Vagina (tissue), 2 donors: ENCODE data around the gene CD300A. TPM values are rescaled to one million over a fixed set of nuclear protein-coding genes. Genes with fewer than 3 reads are reported as not detected.
A peak's percentile ranks its signal among the peaks of the same experiment; 100 is the strongest.

Experiments used
- DNase-seq, 2 donors: peaks; one replicate each; pipeline ENCODE4 v3.0.0-alpha.2; 2017; ENCODE audit errors: extremely low spot score in 2 of 2
- H3K27ac ChIP-seq: fragments of 200-600 bp; sonication (generic); one replicate; pipeline ENCODE4 v1.5.1; 2019
- H3K27me3 ChIP-seq: fragments of 200-600 bp; sonication (generic); one replicate; pipeline ENCODE4 v1.5.1; 2019
- H3K36me3 ChIP-seq, 2 donors: fragments of 200-600 bp; sonication (generic); one replicate each; pipeline ENCODE4 v1.5.1; 2017 to 2019
- H3K4me1 ChIP-seq: fragments of 200-600 bp; sonication (generic); one replicate; pipeline ENCODE4 v1.5.1; 2019
- H3K4me3 ChIP-seq, 2 donors: fragments of 200-600 bp; sonication (generic); 1 replicate in 1 of 2; 2 replicates in 1 of 2; pipeline ENCODE4 v1.5.1; 2016 to 2019
- H3K9me3 ChIP-seq: fragments of 200-600 bp; sonication (generic); one replicate; pipeline ENCODE4 v1.5.1; 2019
- POLR2A ChIP-seq, 2 donors: fragments of 450-650 bp; IDR thresholded peaks; one replicate each; pipeline ENCODE4 v1.6.1; 2017; ENCODE audit warnings: antibody characterized with exemption in 2 of 2, mild to moderate bottlenecking in 2 of 2, moderate library complexity in 2 of 2
- POLR2AphosphoS5 ChIP-seq, 2 donors: sonication (generic); formaldehyde crosslinking; IDR thresholded peaks; one replicate each; pipeline ENCODE4 v1.9.0; 2017; ENCODE audit warnings: antibody characterized with exemption in 2 of 2, mild to moderate bottlenecking in 2 of 2, low read depth in 1 of 2; ENCODE audit not compliant: insufficient read depth in 1 of 2
- intact Hi-C: fragments of 100-400 bp; cut with DNase I; formaldehyde crosslinking; loops from one replicate; pipeline ENCODE4 v1.15.1; 2023
- total RNA-seq: library from RNA; depleted of rRNA; stranded (reverse); fragments of >200 nt; gene quantifications from one replicate; pipeline ENCODE4 v1.2.3, GENCODE V29; 2016
- TF ChIP-seq, protein P1 (sequence below), 3 experiments: fragments of 450-650 bp in 2 of 3; fragments of 200-600 bp in 1 of 3; sonication (generic) in 1 of 3; IDR thresholded peaks; one replicate each; pipeline ENCODE4 v1.5.1; 2017 to 2019; ENCODE audit warnings: antibody characterized with exemption in 3 of 3, mild to moderate bottlenecking in 2 of 3, moderate library complexity in 2 of 3

Gene CD300A
- total RNA-seq, 1 donor from 2014 or later = 4.2 TPM

GRCh38 chr17:74465378-74466110 is 890 bp upstream of the CD300A start:
- H3K4me3 ChIP-seq = no peak overlapping the region

GRCh38 chr17:74466828-74467184 is 372 bp downstream of the CD300A start:
- Histone ChIP-seq H3K27ac (no peak overlapping the region), H3K4me1 (no peaks in the 10 kb centered on the region), H3K27me3 (no peaks in the 10 kb centered on the region), H3K36me3 (no peaks in the 10 kb centered on the region), H3K4me3 (peak overlapping the region in 1 of 2 donors; percentile 33), H3K9me3 (no peaks in the 10 kb centered on the region)
- TF ChIP-seq POLR2AphosphoS5 (IDR thresholded peaks at IDR 0.05; ENCODE audit: insufficient read depth in 1 of 2, low read depth in 1 of 2) = no peak
- TF ChIP-seq POLR2A (IDR thresholded peaks at IDR 0.05) = no peak
- TF ChIP-seq, protein P1, sequence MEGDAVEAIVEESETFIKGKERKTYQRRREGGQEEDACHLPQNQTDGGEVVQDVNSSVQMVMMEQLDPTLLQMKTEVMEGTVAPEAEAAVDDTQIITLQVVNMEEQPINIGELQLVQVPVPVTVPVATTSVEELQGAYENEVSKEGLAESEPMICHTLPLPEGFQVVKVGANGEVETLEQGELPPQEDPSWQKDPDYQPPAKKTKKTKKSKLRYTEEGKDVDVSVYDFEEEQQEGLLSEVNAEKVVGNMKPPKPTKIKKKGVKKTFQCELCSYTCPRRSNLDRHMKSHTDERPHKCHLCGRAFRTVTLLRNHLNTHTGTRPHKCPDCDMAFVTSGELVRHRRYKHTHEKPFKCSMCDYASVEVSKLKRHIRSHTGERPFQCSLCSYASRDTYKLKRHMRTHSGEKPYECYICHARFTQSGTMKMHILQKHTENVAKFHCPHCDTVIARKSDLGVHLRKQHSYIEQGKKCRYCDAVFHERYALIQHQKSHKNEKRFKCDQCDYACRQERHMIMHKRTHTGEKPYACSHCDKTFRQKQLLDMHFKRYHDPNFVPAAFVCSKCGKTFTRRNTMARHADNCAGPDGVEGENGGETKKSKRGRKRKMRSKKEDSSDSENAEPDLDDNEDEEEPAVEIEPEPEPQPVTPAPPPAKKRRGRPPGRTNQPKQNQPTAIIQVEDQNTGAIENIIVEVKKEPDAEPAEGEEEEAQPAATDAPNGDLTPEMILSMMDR (IDR thresholded peaks at IDR 0.05) = no peak
- DNase-seq = no peak
- intact Hi-C loops = no loop called here

More at GRCh38 chr17:74465378-74466110, 890 bp upstream of the CD300A start:
- DNase-seq = no peak
- H3K9me3 ChIP-seq = no peaks in the 10 kb centered on the region
- H3K27me3 ChIP-seq = no peaks in the 10 kb centered on the region
- TF ChIP-seq, protein P1 (IDR thresholded peaks at IDR 0.05) = no peak
- no peak for TF ChIP-seq POLR2AphosphoS5 (IDR thresholded peaks at IDR 0.05; ENCODE audit: insufficient read depth in 1 of 2, low read depth in 1 of 2)
- TF ChIP-seq POLR2A (IDR thresholded peaks at IDR 0.05) = no peak
- intact Hi-C loops = no loop called here
- H3K36me3 ChIP-seq = no peaks in the 10 kb centered on the region
- H3K27ac ChIP-seq = no peak overlapping the region
- no peaks in the 10 kb centered on the region for H3K4me1 ChIP-seq

DNA sequence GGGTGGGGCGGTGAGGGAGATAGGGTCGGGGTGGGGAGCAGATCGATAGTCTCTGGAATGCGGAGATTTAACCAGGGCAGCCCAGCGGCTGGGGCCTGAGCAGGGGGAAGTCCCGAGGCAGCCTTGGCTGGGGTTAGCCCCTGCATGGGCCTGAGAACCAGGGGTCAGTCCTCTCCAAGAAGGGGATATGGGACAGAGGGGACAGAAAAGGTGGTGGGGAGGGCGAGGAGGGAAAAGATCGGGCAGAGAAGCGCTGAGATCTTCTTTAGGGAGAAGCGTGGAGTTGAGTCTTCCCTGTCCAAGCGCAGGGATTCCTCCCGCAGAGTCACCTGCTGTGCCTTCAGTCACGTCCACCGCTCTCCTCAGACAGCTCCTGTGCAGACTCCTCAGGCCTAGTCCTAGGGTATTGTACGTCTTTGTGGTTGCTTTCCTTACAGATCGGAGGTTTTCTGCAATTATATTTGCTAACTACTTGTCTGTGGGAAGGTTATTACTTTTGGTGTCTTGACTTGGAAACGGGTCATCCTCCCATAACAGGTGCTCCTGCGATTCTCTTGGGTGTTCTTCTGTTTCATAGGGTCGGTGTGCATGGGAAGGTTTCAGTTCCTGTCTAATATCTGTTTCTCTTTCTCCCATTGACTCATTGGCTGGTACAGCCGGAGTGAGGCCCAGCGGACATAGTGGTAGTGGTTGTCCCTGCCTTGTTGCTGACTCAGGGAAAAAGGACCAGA is 952 bp downstream of the CD300A start:
- no peaks in the 10 kb centered on the region for H3K9me3 ChIP-seq
- DNase-seq = no peak
- intact Hi-C loops = no loop called here
- H3K4me3 ChIP-seq = peak overlapping the region in 1 of 2 donors; percentile 4
- H3K4me1 ChIP-seq = no peaks in the 10 kb centered on the region
- no peaks in the 10 kb centered on the region for H3K27me3 ChIP-seq
- no peak for TF ChIP-seq POLR2AphosphoS5 (IDR thresholded peaks at IDR 0.05; ENCODE audit: insufficient read depth in 1 of 2, low read depth in 1 of 2)
- TF ChIP-seq, protein P1 (IDR thresholded peaks at IDR 0.05) = no peak
- TF ChIP-seq POLR2A (IDR thresholded peaks at IDR 0.05) = no peak
- no peak overlapping the region for H3K27ac ChIP-seq
- H3K36me3 ChIP-seq = no peaks in the 10 kb centered on the region

GRCh38 chr17:74471341-74471740 is 4.9 kb downstream of the CD300A start:
- no peak for DNase-seq
- TF ChIP-seq POLR2A (IDR thresholded peaks at IDR 0.05) (no peak), POLR2AphosphoS5 (IDR thresholded peaks at IDR 0.05; ENCODE audit: insufficient read depth in 1 of 2, low read depth in 1 of 2) (no peak)
- TF ChIP-seq, protein P1 (IDR thresholded peaks at IDR 0.05) = no peak
- H3K36me3 ChIP-seq = no peaks in the 10 kb centered on the region
- no peak overlapping the region for H3K4me3 ChIP-seq
- no peaks in the 10 kb centered on the region for H3K4me1 ChIP-seq
- H3K9me3 ChIP-seq = no peaks in the 10 kb centered on the region
- H3K27ac ChIP-seq = no peak overlapping the region
- intact Hi-C loops = no loop called here
- H3K27me3 ChIP-seq = no peaks in the 10 kb centered on the region

GRCh38 chr17:74472890-74473289 is 6.5 kb downstream of the CD300A start:
- Histone ChIP-seq H3K36me3 (no peaks in the 10 kb centered on the region), H3K4me1 (no peaks in the 10 kb centered on the region), H3K27me3 (no peaks in the 10 kb centered on the region), H3K4me3 (no peak overlapping the region), H3K27ac (no peak overlapping the region), H3K9me3 (no peaks in the 10 kb centered on the region)
- DNase-seq = peak in 1 of 2 donors; percentile 95
- TF ChIP-seq, protein P1 (IDR thresholded peaks at IDR 0.05) = no peak
- TF ChIP-seq POLR2AphosphoS5 (IDR thresholded peaks at IDR 0.05; ENCODE audit: insufficient read depth in 1 of 2, low read depth in 1 of 2) (no peak), POLR2A (IDR thresholded peaks at IDR 0.05) (no peak)
- intact Hi-C loops = no loop called here
